H1 (cell line): ENCODE data around the gene SMIM33. TPM values are rescaled to one million over a fixed set of nuclear protein-coding genes. Genes with fewer than 3 reads are reported as not detected.

Experiments
- CTCF ChIA-PET: fragments of 300-600 bp; sonication (Branson Sonifier 250); formaldehyde crosslinking; loops from one replicate; lab custom pipeline; 2021; ENCODE audit not compliant: partially characterized antibody; lab: Charles Lee
- POLR2A ChIA-PET: fragments of 300-600 bp; sonication (Branson Sonifier 250); formaldehyde crosslinking; loops from one replicate; lab custom pipeline; 2021; ENCODE audit warnings: inconsistent platforms; ENCODE audit not compliant: partially characterized antibody; lab: Charles Lee
- DNase-seq, 2 experiments: peaks; one replicate each; pipeline versions ENCODE4 v3.0.0 to v3.0.0-alpha.2; 2010 to 2022; ENCODE audit warnings: low spot score in 2 of 2, low read depth in 1 of 2, mixed read lengths in 1 of 2
- FAIRE-seq: peaks from 2 replicates; lab custom pipeline; 2011; peaks lifted over from hg19 to GRCh38; lab: Jason Lieb, UNC
- H2AFZ ChIP-seq: 2 replicates; pipeline ENCODE4 v1.8.1; 2012; ENCODE audit warnings: low read length, inconsistent platforms
- H2AK5ac ChIP-seq: 2 replicates; pipeline ENCODE4 v1.6.1; 2013; ENCODE audit warnings: low read depth, low read length
- H2BK120ac ChIP-seq: replicated peaks from 2 replicates; pipeline ENCODE3; 2013; ENCODE audit warnings: low read depth, low read length, inconsistent platforms
- H2BK12ac ChIP-seq: 2 replicates; pipeline ENCODE4 v1.6.1; 2013; ENCODE audit warnings: low read depth, low read length
- H2BK15ac ChIP-seq: 2 replicates; pipeline ENCODE4 v1.6.1; 2013; ENCODE audit warnings: low read length
- H2BK20ac ChIP-seq: 2 replicates; pipeline ENCODE4 v1.6.1; 2013; ENCODE audit warnings: low read length
- H2BK5ac ChIP-seq: 2 replicates; pipeline ENCODE4 v1.6.1; 2013; ENCODE audit warnings: low read depth, low read length
- H3K14ac ChIP-seq: 2 replicates; pipeline ENCODE4 v1.6.1; 2013; ENCODE audit warnings: inconsistent platforms; ENCODE audit not compliant: insufficient read length
- H3K18ac ChIP-seq: 2 replicates; pipeline ENCODE4 v1.6.1; 2013; ENCODE audit warnings: low read length; ENCODE audit errors: extremely low read depth
- H3K23ac ChIP-seq: 2 replicates; pipeline ENCODE4 v1.6.1; 2013; ENCODE audit warnings: inconsistent platforms; ENCODE audit not compliant: insufficient read length
- H3K23me2 ChIP-seq: 2 replicates; pipeline ENCODE4 v1.6.1; 2013; ENCODE audit warnings: low read depth, low read length
- H3K27ac ChIP-seq: 2 replicates; pipeline ENCODE4 v1.6.1; 2011; ENCODE audit warnings: low read depth, low read length, inconsistent platforms
- H3K27me3 ChIP-seq, 4 experiments: replicated peaks in 1 of 4; 1 replicate in 1 of 4; 2 replicates in 3 of 4; pipeline versions ENCODE4 v1.6.1 to v1.8.1; 2011 to 2013; ENCODE audit warnings: low read length in 3 of 4, mild to moderate bottlenecking in 3 of 4, inconsistent platforms in 2 of 4, mixed read lengths in 2 of 4, moderate library complexity in 1 of 4; ENCODE audit not compliant: control insufficient read depth in 3 of 4, insufficient read depth in 3 of 4; ENCODE audit errors: extremely low read depth in 1 of 4
- H3K36me3 ChIP-seq, 4 experiments: 2 replicates each; pipeline versions ENCODE4 v1.6.1 to v1.8.1; 2011 to 2013; ENCODE audit warnings: mild to moderate bottlenecking in 4 of 4, low read length in 3 of 4, moderate library complexity in 2 of 4, control low read depth in 1 of 4, inconsistent platforms in 1 of 4; ENCODE audit not compliant: insufficient read depth in 4 of 4, control insufficient read depth in 2 of 4
- H3K4ac ChIP-seq: replicated peaks from 2 replicates; pipeline ENCODE3; 2013; ENCODE audit warnings: low read length, low read depth, mixed read lengths, inconsistent platforms; ENCODE audit not compliant: insufficient read length
- H3K4me1 ChIP-seq, 4 experiments: replicated peaks in 1 of 4; 1 replicate in 1 of 4; 2 replicates in 3 of 4; pipeline versions ENCODE4 v1.6.1 to v1.8.1; 2011 to 2013; ENCODE audit warnings: low read length in 3 of 4, inconsistent platforms in 2 of 4, mixed read lengths in 1 of 4; ENCODE audit not compliant: insufficient read depth in 4 of 4, control insufficient read depth in 3 of 4
- H3K4me2 ChIP-seq, 2 experiments: 2 replicates each; pipeline versions ENCODE4 v1.6.1 to v1.8.1; 2011 to 2013; ENCODE audit warnings: low read depth in 2 of 2, low read length in 2 of 2, control low read depth in 1 of 2, inconsistent platforms in 1 of 2, mild to moderate bottlenecking in 1 of 2; ENCODE audit not compliant: insufficient read depth in 1 of 2
- H3K4me3 ChIP-seq, 4 experiments: fragments of 200-600, 300-600 bp in 1 of 4; sonication (generic), shearing (Covaris generic), sonication (Bioruptor Twin) in 1 of 4; 2 replicates each; pipeline versions ENCODE4 v1.5.1 to v1.8.1; 2011 to 2016; ENCODE audit warnings: low read length in 4 of 4, low read depth in 3 of 4, control low read depth in 2 of 4, inconsistent platforms in 2 of 4, mild to moderate bottlenecking in 2 of 4, mixed read lengths in 1 of 4, moderate library complexity in 1 of 4; ENCODE audit not compliant: insufficient read depth in 2 of 4; ENCODE audit errors: extremely low read depth in 1 of 4
- H3K56ac ChIP-seq: replicated peaks from 2 replicates; pipeline ENCODE3; 2013; ENCODE audit warnings: low read depth, mild to moderate bottlenecking, mixed read lengths, low read length, inconsistent platforms; ENCODE audit not compliant: insufficient read length
- H3K79me1 ChIP-seq: 2 replicates; pipeline ENCODE4 v1.6.1; 2013; ENCODE audit warnings: low read depth, low read length, control low read depth
- H3K79me2 ChIP-seq, 2 experiments: 2 replicates each; pipeline versions ENCODE4 v1.6.1 to v1.8.1; 2012 to 2013; ENCODE audit warnings: low read length in 2 of 2, mild to moderate bottlenecking in 2 of 2, inconsistent platforms in 1 of 2; ENCODE audit not compliant: insufficient read depth in 2 of 2, control insufficient read depth in 1 of 2
- H3K9ac ChIP-seq, 4 experiments: replicated peaks in 1 of 4; 1 replicate in 1 of 4; 2 replicates in 3 of 4; pipeline versions ENCODE4 v1.6.1 to v1.8.1; 2011 to 2013; ENCODE audit warnings: low read depth in 3 of 4, low read length in 3 of 4, control low read depth in 2 of 4, mild to moderate bottlenecking in 2 of 4, moderate library complexity in 2 of 4, inconsistent platforms in 1 of 4; ENCODE audit errors: extremely low read depth in 1 of 4
- H3K9me3 ChIP-seq, 2 experiments: 2 replicates each; pipeline versions ENCODE4 v1.6.1 to v1.8.1; 2012 to 2013; ENCODE audit warnings: mild to moderate bottlenecking in 2 of 2, moderate library complexity in 2 of 2, control low read depth in 1 of 2, inconsistent platforms in 1 of 2, low read depth in 1 of 2, low read length in 1 of 2, mixed read lengths in 1 of 2; ENCODE audit not compliant: insufficient read depth in 2 of 2
- H4K20me1 ChIP-seq, 2 experiments: replicated peaks in 1 of 2; 2 replicates each; pipeline versions ENCODE3 to v1.8.1; 2011 to 2013; ENCODE audit warnings: inconsistent platforms in 2 of 2, low read length in 2 of 2, mild to moderate bottlenecking in 1 of 2; ENCODE audit not compliant: insufficient read depth in 2 of 2, control insufficient read depth in 1 of 2
- H4K5ac ChIP-seq: 2 replicates; pipeline ENCODE4 v1.6.1; 2013; ENCODE audit warnings: low read length, low read depth, mixed read lengths, inconsistent platforms; ENCODE audit not compliant: insufficient read length
- H4K8ac ChIP-seq: 2 replicates; pipeline ENCODE4 v1.8.0; 2013; ENCODE audit warnings: mild to moderate bottlenecking, moderate library complexity, low read length, inconsistent platforms; ENCODE audit not compliant: insufficient read depth; ENCODE audit errors: extremely low read depth
- H4K91ac ChIP-seq: replicated peaks from 2 replicates; pipeline ENCODE3; 2013; ENCODE audit warnings: low read length, mixed read lengths, inconsistent platforms; ENCODE audit not compliant: insufficient read length
- ATF3 ChIP-seq: IDR thresholded peaks from 2 replicates; pipeline ENCODE4 v1.6.1; 2011; ENCODE audit warnings: low read depth, mild to moderate bottlenecking, low read length; ENCODE audit not compliant: insufficient read depth
- BRCA1 ChIP-seq: IDR thresholded peaks from 2 replicates; pipeline ENCODE4 v1.6.1; 2012; ENCODE audit warnings: low read depth, low read length, improper control_type of control experiment
- JUND ChIP-seq: IDR thresholded peaks from 2 replicates; pipeline ENCODE4 v1.6.1; 2011; ENCODE audit warnings: mild to moderate bottlenecking, improper control_type of control experiment, low read length
- MAFK ChIP-seq: IDR thresholded peaks from 2 replicates; pipeline ENCODE4 v1.6.1; 2012; ENCODE audit warnings: low read depth, mild to moderate bottlenecking, improper control_type of control experiment, low read length
- NANOG ChIP-seq: IDR thresholded peaks from 2 replicates; pipeline ENCODE4 v1.6.1; 2011; ENCODE audit warnings: low read length, low read depth, mild to moderate bottlenecking, inconsistent platforms; ENCODE audit not compliant: insufficient read depth, poor library complexity, severe bottlenecking
- PHF8 ChIP-seq: fragments of 200-600 bp; sonication (generic); conservative IDR thresholded peaks from 2 replicates; pipeline ENCODE4 v1.7.1; 2012; ENCODE audit warnings: low read depth, mild to moderate bottlenecking, inconsistent platforms, low read length, moderate library complexity
- POLR2A ChIP-seq, 2 experiments: IDR thresholded peaks; 1 replicate in 1 of 2; 2 replicates in 1 of 2; pipeline ENCODE4 v1.6.1; 2011; ENCODE audit warnings: low read depth in 2 of 2, low read length in 2 of 2, mild to moderate bottlenecking in 2 of 2; ENCODE audit errors: control extremely low read depth in 1 of 2
- RXRA ChIP-seq: IDR thresholded peaks from 2 replicates; pipeline ENCODE4 v1.6.1; 2011; ENCODE audit warnings: low read depth, mild to moderate bottlenecking, low read length, moderate library complexity; ENCODE audit not compliant: insufficient read depth
- SP2 ChIP-seq: IDR thresholded peaks from 2 replicates; pipeline ENCODE4 v1.6.1; 2012; ENCODE audit warnings: mild to moderate bottlenecking, low read length, inconsistent platforms
- TCF12 ChIP-seq: IDR thresholded peaks from 2 replicates; pipeline ENCODE4 v1.6.1; 2011; ENCODE audit warnings: low read depth, mild to moderate bottlenecking, low read length
- ZNF274 ChIP-seq: IDR thresholded peaks from 2 replicates; pipeline ENCODE4 v1.7.0; 2012; ENCODE audit warnings: low read length, borderline replicate concordance; ENCODE audit errors: extremely low read depth
- WGBS, 2 experiments: shearing (Covaris generic) in 1 of 2; methylation state at CpG; one replicate each; pipeline versions ENCODE4 v1.1.6 to v1.1.7; 2013 to 2015; ENCODE audit warnings: low lambda C conversion rate in 2 of 2, mixed read lengths in 2 of 2, inconsistent platforms in 1 of 2, low coverage in 1 of 2, missing lambda C conversion rate in 1 of 2; ENCODE audit not compliant: insufficient replicate concordance in 2 of 2, insufficient coverage in 1 of 2, insufficient read length in 1 of 2; ENCODE audit errors: extremely low coverage in 1 of 2, missing lambda C conversion rate in 1 of 2; 5-methylcytosine and 5-hydroxymethylcytosine counted together
- polyA plus RNA-seq, 7 experiments: library from polyadenylated mRNA; depleted of rRNA in 3 of 7; stranded (reverse) in 5 of 7; unstranded in 2 of 7; fragments of >200 nt in 5 of 7; fragments of 200-250 nt in 2 of 7; gene quantifications; 1 replicate in 5 of 7; 2 replicates in 1 of 7; 4 replicates in 1 of 7; pipeline versions ENCODE4 v1.2.1 to v1.2.3, GENCODE V29; 2011 to 2013; ENCODE audit warnings: missing spikeins in 2 of 7, mixed read lengths in 2 of 7
- total RNA-seq: library from RNA; stranded (reverse); fragmentation: NEBNext Ultra II Directional; extraction: Animal tissue kit (Norgen Biotek cat#: 25700); gene quantifications from 2 replicates; pipeline ENCODE4 v1.2.1, GENCODE V29; 2021

Gene SMIM33
- total and polyA plus RNA-seq, 2 of the 8 experiments (the other 6 are each of a cell fraction or from before 2014, with no cell fraction given) = not detected

- POLR2A ChIA-PET = interaction anchor here (0.7 kb wide), 1 partner anchor 13 kb away, joined by 3 read pairs; no protein-coding TSS in a partner anchor
- FAIRE-seq (no peak), DNase-seq (no peak)
- H4K5ac ChIP-seq = no peak overlapping the region
- no peak overlapping the region for H3K18ac ChIP-seq
- H3K23ac ChIP-seq = no peak overlapping the region
- H3K9me3 ChIP-seq = no peaks in the 10 kb centered on the region
- H3K14ac ChIP-seq = no peak overlapping the region
- 0 out of 2 replicates have a peak overlapping the region, but pooled peaks have one; percentile 31 for H2BK15ac ChIP-seq
- H2BK5ac ChIP-seq = no peak overlapping the region
- H2BK12ac ChIP-seq = no peak overlapping the region
- peaks cover 0 to 19% of the 10 kb centered on the region in 2 experiments for H4K20me1 ChIP-seq
- H3K4me1 ChIP-seq = no peaks in the 10 kb centered on the region; a peak in 1 of 7 replicates
- no peak overlapping the region for H3K27ac ChIP-seq
- H2BK20ac ChIP-seq = no peak overlapping the region
- H3K27me3 ChIP-seq = no peaks in the 10 kb centered on the region
- H3K4me2 ChIP-seq = no peak overlapping the region
- peak overlapping the region; percentile 97 for H3K56ac ChIP-seq
- H3K23me2 ChIP-seq = peaks cover 26% of the 10 kb centered on the region; the same call in 1 of the 2 replicates
- H3K4ac ChIP-seq = no peak overlapping the region
- no peak overlapping the region for H3K9ac ChIP-seq
- H4K8ac ChIP-seq = peak overlapping the region; percentile 84; the same call in 1 of the 2 replicates
- 77 to 100% methylated on average over 3 of the region's 3 CpGs for WGBS, 2 experiments
- CTCF ChIA-PET = interaction anchor here (2.6 kb wide), 1 partner anchor 10 kb away, joined by 7 read pairs; no protein-coding TSS in a partner anchor
- H2AFZ ChIP-seq = no peak overlapping the region
- H3K79me2 ChIP-seq = no peaks in the 10 kb centered on the region
- H3K79me1 ChIP-seq = no peaks in the 10 kb centered on the region; the same call in none of the 2 replicates
- peak overlapping the region; percentile 74 for H4K91ac ChIP-seq
- no peak overlapping the region for H2BK120ac ChIP-seq
- H3K36me3 ChIP-seq = no peaks in the 10 kb centered on the region
- H3K4me3 ChIP-seq = no peak overlapping the region
- H2AK5ac ChIP-seq = peak overlapping the region; percentile 16; the same call in 1 of the 2 replicates
- no peak for TF ChIP-seq SP2
- TF ChIP-seq BRCA1 = no peak
- TF ChIP-seq PHF8 = no peak
- no peak for TF ChIP-seq NANOG
- no peak for TF ChIP-seq RXRA
- TF ChIP-seq TCF12 = no peak
- TF ChIP-seq ATF3 = no peak
- TF ChIP-seq MAFK = no peak
- no peak for TF ChIP-seq POLR2A (IDR thresholded peaks at IDR 0.05; ENCODE audit: control extremely low read depth in 1 of 2, low read depth in 2 of 2, low read length in 2 of 2)
- no peak for TF ChIP-seq ZNF274
- TF ChIP-seq JUND = no peak
These were observed 16.9 kb upstream of the SMIM33 start for GRCh38 chr5:139453683-139454567.
